Measurements from ENCODE around the gene BECN2. TPM values are rescaled to one million over a fixed set of nuclear protein-coding genes. Genes with fewer than 3 reads are reported as not detected.

Gene BECN2
- polyA plus RNA-seq, 1 donor from 2014 or later: not detected

- H3K9ac ChIP-seq (ENCODE audit: low read length): no peak overlapping the region
- no peak overlapping the region for H2AFZ ChIP-seq (ENCODE audit: low read depth, low read length)
- no peak overlapping the region for H3K4me3 ChIP-seq (ENCODE audit: low read length)
- H3K9me2 ChIP-seq (ENCODE audit: insufficient read depth, low read length): no peaks in the 10 kb centered on the region
- TF ChIP-seq MXI1 (conservative IDR thresholded peaks at IDR 0.05; ENCODE audit: poor library complexity, severe bottlenecking): no peak
- TF ChIP-seq, protein P1, sequence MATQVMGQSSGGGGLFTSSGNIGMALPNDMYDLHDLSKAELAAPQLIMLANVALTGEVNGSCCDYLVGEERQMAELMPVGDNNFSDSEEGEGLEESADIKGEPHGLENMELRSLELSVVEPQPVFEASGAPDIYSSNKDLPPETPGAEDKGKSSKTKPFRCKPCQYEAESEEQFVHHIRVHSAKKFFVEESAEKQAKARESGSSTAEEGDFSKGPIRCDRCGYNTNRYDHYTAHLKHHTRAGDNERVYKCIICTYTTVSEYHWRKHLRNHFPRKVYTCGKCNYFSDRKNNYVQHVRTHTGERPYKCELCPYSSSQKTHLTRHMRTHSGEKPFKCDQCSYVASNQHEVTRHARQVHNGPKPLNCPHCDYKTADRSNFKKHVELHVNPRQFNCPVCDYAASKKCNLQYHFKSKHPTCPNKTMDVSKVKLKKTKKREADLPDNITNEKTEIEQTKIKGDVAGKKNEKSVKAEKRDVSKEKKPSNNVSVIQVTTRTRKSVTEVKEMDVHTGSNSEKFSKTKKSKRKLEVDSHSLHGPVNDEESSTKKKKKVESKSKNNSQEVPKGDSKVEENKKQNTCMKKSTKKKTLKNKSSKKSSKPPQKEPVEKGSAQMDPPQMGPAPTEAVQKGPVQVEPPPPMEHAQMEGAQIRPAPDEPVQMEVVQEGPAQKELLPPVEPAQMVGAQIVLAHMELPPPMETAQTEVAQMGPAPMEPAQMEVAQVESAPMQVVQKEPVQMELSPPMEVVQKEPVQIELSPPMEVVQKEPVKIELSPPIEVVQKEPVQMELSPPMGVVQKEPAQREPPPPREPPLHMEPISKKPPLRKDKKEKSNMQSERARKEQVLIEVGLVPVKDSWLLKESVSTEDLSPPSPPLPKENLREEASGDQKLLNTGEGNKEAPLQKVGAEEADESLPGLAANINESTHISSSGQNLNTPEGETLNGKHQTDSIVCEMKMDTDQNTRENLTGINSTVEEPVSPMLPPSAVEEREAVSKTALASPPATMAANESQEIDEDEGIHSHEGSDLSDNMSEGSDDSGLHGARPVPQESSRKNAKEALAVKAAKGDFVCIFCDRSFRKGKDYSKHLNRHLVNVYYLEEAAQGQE (IDR thresholded peaks at IDR 0.05; ENCODE audit: borderline replicate concordance): no peak
- TF ChIP-seq POLR2AphosphoS5 (IDR thresholded peaks at IDR 0.05): no peak
- no peak for TF ChIP-seq SMC3 (conservative IDR thresholded peaks at IDR 0.05; ENCODE audit: poor library complexity)
- no peak for TF ChIP-seq RAD21 (conservative IDR thresholded peaks at IDR 0.05)
- H3K9me3 ChIP-seq (ENCODE audit: low read length): no peaks in the 10 kb centered on the region
- H4K20me1 ChIP-seq (ENCODE audit: insufficient read depth): no peaks in the 10 kb centered on the region
- H3K27ac ChIP-seq (ENCODE audit: low read length): no peak overlapping the region
- no peak overlapping the region for H3K4me2 ChIP-seq (ENCODE audit: low read length)
- H3K79me2 ChIP-seq (replicated peaks; ENCODE audit: insufficient read depth, low read length): no peaks in the 10 kb centered on the region
- H3F3A ChIP-seq (ENCODE audit: insufficient read depth, low read length, poor library complexity, severe bottlenecking): no peaks in the 10 kb centered on the region
- H3K36me3 ChIP-seq (ENCODE audit: insufficient read depth, low read length): no peaks in the 10 kb centered on the region
- no peaks in the 10 kb centered on the region for H3K27me3 ChIP-seq (ENCODE audit: insufficient read depth, low read depth, low read length)
These were observed 21.5 kb downstream of the BECN2 start for GRCh38 chr1:241979071-241979470.

DNA sequence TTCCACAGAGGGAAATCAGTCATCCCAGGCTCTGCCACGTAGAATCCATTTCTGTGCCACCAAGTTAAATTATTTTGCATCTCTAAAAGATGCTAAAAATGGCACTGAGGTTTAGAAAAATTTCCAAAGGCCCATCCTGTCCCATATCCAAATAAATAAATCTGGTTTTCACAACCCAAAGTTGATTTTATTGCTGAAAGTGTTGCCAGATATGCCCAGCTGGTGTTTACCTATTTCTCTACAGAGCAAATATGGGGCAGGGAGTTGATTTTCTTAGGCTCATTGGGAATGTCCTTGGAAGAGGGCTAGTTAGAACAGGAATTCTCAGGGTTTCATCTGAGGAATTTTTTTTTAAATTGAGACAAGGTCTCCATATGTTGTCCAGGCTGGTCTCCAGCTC, 22.4 kb downstream of the BECN2 start:
- H3K9ac ChIP-seq (ENCODE audit: low read length): no peak overlapping the region
- no peaks in the 10 kb centered on the region for H3K36me3 ChIP-seq (ENCODE audit: insufficient read depth, low read length)
- no peaks in the 10 kb centered on the region for H4K20me1 ChIP-seq (ENCODE audit: insufficient read depth)
- no peak overlapping the region for H3K4me3 ChIP-seq (ENCODE audit: low read length)
- no peak overlapping the region for H3K4me2 ChIP-seq (ENCODE audit: low read length)
- TF ChIP-seq TAF1 (IDR thresholded peaks at IDR 0.05; ENCODE audit: low read depth) (no peak), POLR2AphosphoS5 (IDR thresholded peaks at IDR 0.05) (no peak), CTCF (IDR thresholded peaks at IDR 0.05; ENCODE audit: poor library complexity, severe bottlenecking) (no peak)
- TF ChIP-seq, protein P1 (IDR thresholded peaks at IDR 0.05; ENCODE audit: borderline replicate concordance): no peak
- no peaks in the 10 kb centered on the region for H3K79me2 ChIP-seq (replicated peaks; ENCODE audit: insufficient read depth, low read length)
- H3K9me3 ChIP-seq (ENCODE audit: low read length): no peaks in the 10 kb centered on the region
- H3K9me2 ChIP-seq (ENCODE audit: insufficient read depth, low read length): no peaks in the 10 kb centered on the region
- no peak overlapping the region for H3K27ac ChIP-seq (ENCODE audit: low read length)
- no peak overlapping the region for H2AFZ ChIP-seq (ENCODE audit: low read depth, low read length)
- H3F3A ChIP-seq (ENCODE audit: insufficient read depth, low read length, poor library complexity, severe bottlenecking): no peaks in the 10 kb centered on the region
- H3K27me3 ChIP-seq (ENCODE audit: insufficient read depth, low read depth, low read length): no peaks in the 10 kb centered on the region

Measured in neural cell (in vitro differentiated cells).